ENCODE measurements around the gene TYMP. TPM values are rescaled to one million over a fixed set of nuclear protein-coding genes. Genes with fewer than 3 reads are reported as not detected.

Gene TYMP
- total RNA-seq, 6 experiments from 2014 or later = 30.6 to 223 (median 88.2) TPM

- no peak overlapping the region for H3K4me3 ChIP-seq
- intact Hi-C loops (cut with DNase I) = no loop called here
- no peaks in the 10 kb centered on the region for H3K27me3 ChIP-seq
- TF ChIP-seq POLR2A (IDR thresholded peaks at IDR 0.05) (no peak), CTCF (IDR thresholded peaks at IDR 0.05) (no peak)
- H3K36me3 ChIP-seq = no peaks in the 10 kb centered on the region
- H3K27ac ChIP-seq = no peak overlapping the region
- 95% methylated on average over 9 of the region's 12 CpGs for WGBS (ENCODE audit: insufficient coverage, low coverage, low lambda C conversion rate, missing lambda C conversion rate)
- DNase-seq = no peak
- H3K4me1 ChIP-seq = peaks cover 0 to 23% (median 4%) of the 10 kb centered on the region in 4 donors
- ATAC-seq = no peak
- H3K9me3 ChIP-seq = no peaks in the 10 kb centered on the region
Measured at GRCh38 chr22:50477923-50478322, 51.9 kb downstream of the TYMP start.

- H3K9me3 ChIP-seq = no peaks in the 10 kb centered on the region
- TF ChIP-seq POLR2A (IDR thresholded peaks at IDR 0.05) = no peak
- TF ChIP-seq CTCF (IDR thresholded peaks at IDR 0.05) = no peak
- H3K36me3 ChIP-seq = no peaks in the 10 kb centered on the region
- no peak for DNase-seq
- H3K4me3 ChIP-seq = no peak overlapping the region
- H3K4me1 ChIP-seq = peaks cover 0 to 19% (median 4%) of the 10 kb centered on the region in 4 donors
- ATAC-seq = no peak
- H3K27me3 ChIP-seq = no peaks in the 10 kb centered on the region
- intact Hi-C loops (cut with DNase I) = no loop called here
- 72% methylated on average over 6 of the region's 7 CpGs for WGBS (ENCODE audit: insufficient coverage, low coverage, low lambda C conversion rate, missing lambda C conversion rate)
- H3K27ac ChIP-seq = no peak overlapping the region
Measured at GRCh38 chr22:50476868-50477267, 52.9 kb downstream of the TYMP start.

Other genes starting within 250 kb of the TYMP start
- gene PLXNB2, start 222.4 kb downstream of the TYMP start, total RNA-seq = 100 to 1,000 TPM; 154 to 181 (median 161) TPM
- gene DENND6B, start 203.0 kb downstream of the TYMP start, total RNA-seq = 1 to 10 TPM in 5 of 6 experiments, under 1 TPM in 1; 0.98 to 4.1 (median 1.9) TPM
- 10 to 100 TPM; 38.3 to 80.3 (median 54.4) TPM for gene PPP6R2, start 186.7 kb downstream of the TYMP start, total RNA-seq
- gene SBF1, start 55.0 kb downstream of the TYMP start, total RNA-seq = 10 to 100 TPM; 18.3 to 28.9 (median 22.8) TPM
- gene ADM2, start 48.5 kb downstream of the TYMP start, total RNA-seq = 10 to 100 TPM in 1 of 6 experiments, 1 to 10 TPM in 5; 1.0 to 19.2 (median 2.2) TPM
- not detected for gene MIOX, start 43.2 kb downstream of the TYMP start, total RNA-seq
- 10 to 100 TPM; 33.2 to 47.6 (median 41.7) TPM for gene LMF2, start 22.3 kb downstream of the TYMP start, total RNA-seq
- gene NCAPH2, start 21.8 kb downstream of the TYMP start, total RNA-seq = 10 to 100 TPM; 11.4 to 17.3 (median 13.9) TPM
- 1 to 10 TPM in 3 of 6 experiments, under 1 TPM in 1, not detected in 2; 0.80 to 4.2 (median 2.5) TPM for gene SCO2, start 4.4 kb downstream of the TYMP start, total RNA-seq
- 1 to 10 TPM in 2 of 6 experiments, under 1 TPM in 2, not detected in 2; 0.07 to 1.4 (median 0.62) TPM for gene KLHDC7B, start 15.9 kb upstream of the TYMP start, total RNA-seq
- gene SYCE3, start 32.9 kb upstream of the TYMP start, total RNA-seq = 1 to 10 TPM in 2 of 6 experiments, not detected in 4; 3.3 to 4.7 TPM
- 10 to 100 TPM in 5 of 6 experiments, 1 to 10 TPM in 1; 3.8 to 30.7 (median 13.0) TPM for gene CPT1B, start 48.4 kb upstream of the TYMP start, total RNA-seq
- 10 to 100 TPM; 10.9 to 43.4 (median 26.7) TPM for gene CHKB, start 52.8 kb upstream of the TYMP start, total RNA-seq
- gene MAPK8IP2, start 70.8 kb upstream of the TYMP start, total RNA-seq = 1 to 10 TPM in 1 of 6 experiments, under 1 TPM in 5; 0.15 to 1.7 (median 0.45) TPM
- gene ARSA, start 98.1 kb upstream of the TYMP start, total RNA-seq = 10 to 100 TPM; 20.8 to 47.3 (median 38.6) TPM
- 10 to 100 TPM in 5 of 6 experiments, 1 to 10 TPM in 1; 9.7 to 16.0 (median 14.8) TPM for gene SHANK3, start 142.8 kb upstream of the TYMP start, total RNA-seq
- under 1 TPM in 5 of 6 experiments, not detected in 1; 0.34 to 0.84 (median 0.55) TPM for gene ACR, start 208.2 kb upstream of the TYMP start, total RNA-seq